ENCODE measurements around the gene CYP27B1. TPM values are rescaled to one million over a fixed set of nuclear protein-coding genes. Genes with fewer than 3 reads are reported as not detected.

CYP27B1 gene, protein sequence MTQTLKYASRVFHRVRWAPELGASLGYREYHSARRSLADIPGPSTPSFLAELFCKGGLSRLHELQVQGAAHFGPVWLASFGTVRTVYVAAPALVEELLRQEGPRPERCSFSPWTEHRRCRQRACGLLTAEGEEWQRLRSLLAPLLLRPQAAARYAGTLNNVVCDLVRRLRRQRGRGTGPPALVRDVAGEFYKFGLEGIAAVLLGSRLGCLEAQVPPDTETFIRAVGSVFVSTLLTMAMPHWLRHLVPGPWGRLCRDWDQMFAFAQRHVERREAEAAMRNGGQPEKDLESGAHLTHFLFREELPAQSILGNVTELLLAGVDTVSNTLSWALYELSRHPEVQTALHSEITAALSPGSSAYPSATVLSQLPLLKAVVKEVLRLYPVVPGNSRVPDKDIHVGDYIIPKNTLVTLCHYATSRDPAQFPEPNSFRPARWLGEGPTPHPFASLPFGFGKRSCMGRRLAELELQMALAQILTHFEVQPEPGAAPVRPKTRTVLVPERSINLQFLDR
- total RNA-seq (under 1 TPM in 5 of 9 donors, not detected in 4; 0.16 to 0.77 (median 0.19) TPM), polyA plus RNA-seq (under 1 TPM; 0.11 to 0.19 TPM)
- long read RNA-seq, donor 1: 0 reads
- long read RNA-seq, donor 2: 0 reads
- long read RNA-seq, donor 3: 0 reads

DNA sequence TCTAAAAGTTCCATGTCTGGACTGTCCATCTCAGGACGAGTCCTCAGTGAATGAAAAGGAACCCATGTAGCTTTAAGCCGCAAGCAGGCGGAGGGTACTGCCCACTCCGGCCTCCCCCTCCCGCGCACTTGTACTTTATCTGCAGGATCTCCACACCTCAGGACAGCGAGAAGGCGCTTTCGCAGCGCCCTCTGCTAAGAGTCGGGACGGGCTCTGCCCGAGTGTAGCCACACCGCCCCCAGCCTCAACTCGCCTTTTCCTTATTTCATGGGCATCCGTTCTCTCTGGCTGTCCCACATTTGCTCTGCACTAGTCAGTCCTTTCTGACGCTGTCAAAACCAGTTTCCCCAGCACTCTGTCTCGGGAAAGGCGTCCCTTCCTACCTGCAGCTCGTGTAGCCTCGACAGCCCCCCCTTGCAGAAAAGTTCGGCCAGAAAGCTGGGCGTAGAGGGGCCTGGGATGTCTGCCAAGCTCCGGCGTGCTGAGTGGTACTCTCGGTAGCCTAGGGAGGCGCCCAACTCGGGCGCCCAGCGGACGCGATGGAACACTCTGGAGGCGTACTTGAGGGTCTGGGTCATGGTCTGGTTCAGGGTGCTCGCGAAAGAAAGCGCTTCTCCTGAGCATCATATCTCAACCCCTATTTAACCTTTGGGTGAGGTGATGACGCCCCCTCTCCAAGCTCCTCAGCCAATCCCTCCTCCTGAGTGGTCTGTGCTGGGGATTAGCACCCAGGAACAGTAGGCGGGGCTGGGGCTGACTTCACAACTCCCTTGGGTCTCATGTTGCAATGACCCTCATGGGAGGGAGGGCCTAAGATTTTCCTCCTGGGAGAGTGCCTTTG, at the start of gene CYP27B1:
CYP27B1 (minus strand) TSS at position 615 of the 841 bp plus-strand sequence; CDS start at position 578, 37 bp downstream.
- Histone ChIP-seq H3K27ac (no peak within 1 kb of the TSS), H3K27me3 (peaks cover 9 to 47% (median 37%) of the 10 kb centered on the region in 9 donors), H3K4me1 (peaks cover 10 to 46% (median 34%) of the 10 kb centered on the region in 12 donors), H3K9me3 (no peaks in the 10 kb centered on the region), H3K4me3 (peak within 1 kb of the TSS in 10 of 12 donors; percentile 12 to 61 (median 40)), H3K36me3 (peaks cover 0 to 24% (median 4%) of the 10 kb centered on the region in 9 donors)
- ATAC-seq (peak; percentile 11 to 28 (median 14)), DNase-seq (no peak)
- intact Hi-C loops (cut with DNase I): no loop called here
- WGBS, 4 donors: 2 to 6% (median 5%) methylated on average over 31 to 38 of the region's 38 CpGs
- TF ChIP-seq, protein P1, sequence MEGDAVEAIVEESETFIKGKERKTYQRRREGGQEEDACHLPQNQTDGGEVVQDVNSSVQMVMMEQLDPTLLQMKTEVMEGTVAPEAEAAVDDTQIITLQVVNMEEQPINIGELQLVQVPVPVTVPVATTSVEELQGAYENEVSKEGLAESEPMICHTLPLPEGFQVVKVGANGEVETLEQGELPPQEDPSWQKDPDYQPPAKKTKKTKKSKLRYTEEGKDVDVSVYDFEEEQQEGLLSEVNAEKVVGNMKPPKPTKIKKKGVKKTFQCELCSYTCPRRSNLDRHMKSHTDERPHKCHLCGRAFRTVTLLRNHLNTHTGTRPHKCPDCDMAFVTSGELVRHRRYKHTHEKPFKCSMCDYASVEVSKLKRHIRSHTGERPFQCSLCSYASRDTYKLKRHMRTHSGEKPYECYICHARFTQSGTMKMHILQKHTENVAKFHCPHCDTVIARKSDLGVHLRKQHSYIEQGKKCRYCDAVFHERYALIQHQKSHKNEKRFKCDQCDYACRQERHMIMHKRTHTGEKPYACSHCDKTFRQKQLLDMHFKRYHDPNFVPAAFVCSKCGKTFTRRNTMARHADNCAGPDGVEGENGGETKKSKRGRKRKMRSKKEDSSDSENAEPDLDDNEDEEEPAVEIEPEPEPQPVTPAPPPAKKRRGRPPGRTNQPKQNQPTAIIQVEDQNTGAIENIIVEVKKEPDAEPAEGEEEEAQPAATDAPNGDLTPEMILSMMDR (IDR thresholded peaks at IDR 0.05): no peak
- no peak for TF ChIP-seq POLR2A (IDR thresholded peaks at IDR 0.05)

DNA sequence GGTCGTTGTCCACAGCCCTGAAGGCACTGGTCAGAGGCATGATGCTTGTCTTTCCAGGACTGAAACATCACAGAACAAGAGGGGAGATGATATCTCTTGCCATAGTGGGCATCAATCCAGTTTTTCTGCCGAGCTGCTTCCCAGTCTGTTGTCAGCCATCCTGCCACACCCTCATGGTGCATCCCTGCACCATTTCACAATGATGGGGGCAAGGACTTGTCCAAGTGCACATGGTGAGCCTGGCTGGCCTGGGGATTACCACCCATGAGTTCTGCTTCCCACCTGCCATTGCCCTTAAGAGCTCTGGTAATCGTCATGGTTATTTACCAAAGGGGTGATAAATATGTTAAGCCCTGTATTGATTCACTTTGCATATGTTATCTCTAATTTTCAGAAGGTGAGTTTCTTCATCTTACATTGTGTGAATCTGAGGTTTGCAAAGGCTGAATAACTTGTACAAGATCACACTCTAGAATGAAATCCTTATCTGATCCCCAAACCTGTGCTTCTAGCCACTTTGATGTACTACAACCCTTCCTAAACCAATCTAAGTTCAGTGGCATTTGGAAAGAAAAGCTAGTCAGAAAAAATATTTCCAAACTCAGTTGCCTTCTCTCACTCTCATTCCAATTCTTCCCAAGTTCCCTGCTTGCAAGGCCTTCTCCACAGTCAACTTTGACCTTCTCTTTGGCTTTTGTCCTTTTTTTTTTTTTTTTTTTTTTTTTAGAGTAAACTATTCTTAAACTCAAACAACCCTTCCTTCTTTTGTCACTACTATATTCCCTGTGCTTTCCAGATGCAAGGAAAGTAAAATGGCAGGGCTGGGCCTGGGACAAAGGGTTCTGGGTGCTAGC, 49.4 kb upstream of the CYP27B1 start:
- peaks cover 7 to 54% (median 44%) of the 10 kb centered on the region in 12 donors for H3K4me1 ChIP-seq
- intact Hi-C loops (cut with DNase I): no loop called here
- H3K27me3 ChIP-seq: no peaks in the 10 kb centered on the region
- peaks cover 0 to 56% (median 42%) of the 10 kb centered on the region in 9 donors for H3K36me3 ChIP-seq
- no peak for TF ChIP-seq POLR2A (IDR thresholded peaks at IDR 0.05)
- TF ChIP-seq, protein P1 (IDR thresholded peaks at IDR 0.05): no peak
- H3K9me3 ChIP-seq: no peaks in the 10 kb centered on the region
- DNase-seq: no peak
- 37 to 69% (median 46%) methylated on average over 2 to 3 of the region's 3 CpGs for WGBS, 4 donors
- H3K4me3 ChIP-seq: no peak overlapping the region
- H3K27ac ChIP-seq: peak overlapping the region; percentile 35 to 76 (median 69)
- ATAC-seq: no peak

DNA sequence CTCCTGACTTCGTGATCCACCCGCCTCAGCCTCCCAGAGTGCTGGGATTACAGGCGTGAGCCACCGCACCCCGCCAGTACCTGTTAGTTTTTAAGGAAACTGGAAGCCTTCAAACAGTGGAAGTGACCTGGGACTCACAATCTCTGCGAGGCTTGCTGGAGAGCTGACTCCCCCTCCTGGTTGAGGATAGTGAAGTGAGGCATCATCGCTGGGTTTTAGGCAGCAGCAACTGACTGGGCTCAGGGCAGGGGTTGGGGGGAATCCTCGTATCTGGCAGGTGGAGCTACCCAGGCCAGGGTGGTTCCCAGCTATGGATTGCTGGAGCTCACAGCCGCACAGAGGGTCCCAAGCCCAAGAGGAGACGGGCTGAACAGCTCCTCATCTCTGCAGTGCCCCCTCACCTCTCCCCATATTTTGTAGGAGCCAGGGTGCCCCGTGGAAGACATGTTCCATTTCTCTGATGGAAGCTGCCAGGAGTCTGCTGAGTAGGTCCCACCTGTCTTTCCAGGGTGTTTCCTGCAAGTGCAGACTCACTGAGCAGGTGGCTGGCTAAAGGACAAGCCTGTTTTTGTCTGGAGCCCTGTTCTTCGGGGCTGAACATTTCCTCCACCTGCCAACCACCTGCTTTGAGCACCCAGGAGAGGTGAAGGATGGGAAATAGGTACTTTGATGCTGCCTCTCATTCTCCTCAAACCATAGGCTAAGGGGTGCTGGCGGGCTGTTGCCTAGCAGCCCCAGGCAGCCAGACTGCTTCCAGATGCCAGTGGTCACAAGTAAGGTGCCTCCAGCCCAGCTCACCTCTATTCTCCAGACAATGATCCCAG, 48.5 kb upstream of the CYP27B1 start:
- no peak for DNase-seq
- Histone ChIP-seq H3K4me3 (no peak overlapping the region), H3K27ac (peak overlapping the region; percentile 35 to 76 (median 69)), H3K36me3 (peaks cover 0 to 59% (median 42%) of the 10 kb centered on the region in 9 donors), H3K27me3 (no peaks in the 10 kb centered on the region), H3K4me1 (peaks cover 7 to 54% (median 44%) of the 10 kb centered on the region in 12 donors), H3K9me3 (no peaks in the 10 kb centered on the region)
- 85 to 88% (median 86%) methylated on average over 11 to 13 of the region's 13 CpGs for WGBS, 4 donors
- intact Hi-C loops (cut with DNase I): no loop called here
- ATAC-seq: no peak
- TF ChIP-seq, protein P1 (IDR thresholded peaks at IDR 0.05): no peak
- no peak for TF ChIP-seq POLR2A (IDR thresholded peaks at IDR 0.05)
